ENCODE data around the gene EPC2. TPM values are rescaled to one million over a fixed set of nuclear protein-coding genes. Genes with fewer than 3 reads are reported as not detected.
A peak's percentile ranks its signal among the peaks of the same experiment; 100 is the strongest.

The EPC2 gene
- total and polyA plus RNA-seq, 5 donors from 2014 or later: 1.8 to 74.2 (median 2.7) TPM

DNA sequence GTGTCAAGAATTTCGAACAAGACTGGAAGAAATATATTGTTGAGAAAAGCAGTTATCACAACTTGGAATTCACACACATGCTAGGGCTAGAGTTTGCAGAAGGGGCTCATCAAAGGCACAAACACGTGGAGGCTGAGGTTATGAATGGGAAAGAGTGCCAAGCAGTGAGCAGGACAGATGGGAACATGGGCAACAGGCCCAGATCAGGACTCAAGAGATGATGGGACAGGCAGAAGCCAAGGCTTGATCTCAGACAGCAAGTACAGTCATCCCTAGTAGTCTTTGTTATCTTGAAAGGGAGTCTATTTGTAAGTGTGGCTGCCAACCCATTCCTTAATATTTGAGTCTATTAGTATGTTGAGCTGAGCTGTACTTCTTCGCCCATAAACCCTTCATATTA lies 22.2 kb upstream of the EPC2 start:
- Mint-ChIP-seq H3K4me3 (no peak overlapping the region), H3K9me3 (peaks cover 0 to 2% (median 0%) of the 10 kb centered on the region in 7 donors), H3K36me3 (no peaks in the 10 kb centered on the region), H3K27me3 (peaks cover 20% of the 10 kb centered on the region), H3K4me1 (peaks cover 0 to 3% (median 0%) of the 10 kb centered on the region in 4 donors), H3K27ac (no peak overlapping the region)
- Histone ChIP-seq H3K4me1 (ENCODE audit: control insufficient read depth, insufficient read depth, low read length, poor library complexity, severe bottlenecking) (no peaks in the 10 kb centered on the region), H3K27ac (ENCODE audit: insufficient read depth, low read length, poor library complexity, severe bottlenecking) (no peak overlapping the region), H3K9me3 (ENCODE audit: control insufficient read depth in 2 of 2, low read length in 2 of 2) (no peaks in the 10 kb centered on the region), H3K4me3 (ENCODE audit: low read depth, low read length) (no peak overlapping the region), H3K27me3 (ENCODE audit: control insufficient read depth, insufficient read depth, low read length) (peaks cover 5% of the 10 kb centered on the region), H3K36me3 (ENCODE audit: control insufficient read depth, insufficient read depth, low read length) (no peaks in the 10 kb centered on the region)
- ATAC-seq (ENCODE audit: low read depth in 2 of 2) (no peak), DNase-seq (no peak)

DNA sequence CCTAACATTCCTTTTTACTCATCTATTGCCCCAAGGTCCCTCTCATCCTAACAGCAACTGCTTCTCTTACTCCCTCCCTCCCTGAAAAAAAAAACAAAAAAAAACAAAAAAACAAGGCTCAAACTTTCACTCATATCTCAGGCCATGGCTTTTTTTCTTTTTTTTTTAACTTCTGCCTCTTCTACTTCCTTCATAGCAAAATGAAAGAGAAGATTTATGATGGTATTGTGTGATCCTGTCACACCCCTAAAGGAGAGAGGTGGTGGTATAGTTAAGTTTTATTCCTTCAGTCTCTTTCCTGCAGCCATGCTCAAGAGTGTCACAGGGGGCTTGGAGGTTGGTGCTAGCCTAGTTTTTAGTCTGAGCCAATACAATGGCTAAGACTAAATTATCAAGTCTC lies 21.5 kb upstream of the EPC2 start:
- no peak overlapping the region for H3K4me3 Mint-ChIP-seq
- Histone ChIP-seq H3K27me3 (ENCODE audit: control insufficient read depth, insufficient read depth, low read length) (peaks cover 4% of the 10 kb centered on the region), H3K36me3 (ENCODE audit: control insufficient read depth, insufficient read depth, low read length) (no peaks in the 10 kb centered on the region), H3K4me3 (ENCODE audit: low read depth, low read length) (no peak overlapping the region), H3K27ac (ENCODE audit: insufficient read depth, low read length, poor library complexity, severe bottlenecking) (no peak overlapping the region), H3K9me3 (ENCODE audit: control insufficient read depth in 2 of 2, low read length in 2 of 2) (no peaks in the 10 kb centered on the region), H3K4me1 (ENCODE audit: control insufficient read depth, insufficient read depth, low read length, poor library complexity, severe bottlenecking) (no peaks in the 10 kb centered on the region)
- H3K9me3 Mint-ChIP-seq: peaks cover 0 to 2% (median 0%) of the 10 kb centered on the region in 7 donors
- H3K4me1 Mint-ChIP-seq: peaks cover 0 to 3% (median 0%) of the 10 kb centered on the region in 4 donors
- DNase-seq (no peak), ATAC-seq (ENCODE audit: low read depth in 2 of 2) (no peak)
- H3K27me3 Mint-ChIP-seq: peaks cover 20% of the 10 kb centered on the region
- H3K27ac Mint-ChIP-seq: no peak overlapping the region
- H3K36me3 Mint-ChIP-seq: no peaks in the 10 kb centered on the region

DNA sequence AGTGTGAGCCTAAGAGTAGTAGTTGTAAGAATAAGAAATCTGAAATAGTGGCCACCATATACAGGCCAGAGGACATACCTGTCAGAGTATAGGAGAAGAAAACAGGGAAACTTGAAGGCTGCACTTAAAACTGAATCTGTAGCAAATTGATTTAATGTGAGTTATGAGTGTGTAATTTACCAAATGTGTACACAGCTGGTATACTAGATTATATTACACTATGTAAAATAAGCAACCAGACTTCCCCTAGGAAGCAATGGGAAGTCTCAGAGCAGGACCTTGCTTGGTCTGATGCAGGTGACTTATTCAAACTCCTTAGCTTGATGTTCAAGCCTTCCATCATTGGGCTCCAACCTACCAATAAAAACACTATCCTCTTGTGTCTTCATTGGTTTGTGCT lies 17.3 kb upstream of the EPC2 start:
- Mint-ChIP-seq H3K4me3 (no peak overlapping the region), H3K36me3 (no peaks in the 10 kb centered on the region)

DNA sequence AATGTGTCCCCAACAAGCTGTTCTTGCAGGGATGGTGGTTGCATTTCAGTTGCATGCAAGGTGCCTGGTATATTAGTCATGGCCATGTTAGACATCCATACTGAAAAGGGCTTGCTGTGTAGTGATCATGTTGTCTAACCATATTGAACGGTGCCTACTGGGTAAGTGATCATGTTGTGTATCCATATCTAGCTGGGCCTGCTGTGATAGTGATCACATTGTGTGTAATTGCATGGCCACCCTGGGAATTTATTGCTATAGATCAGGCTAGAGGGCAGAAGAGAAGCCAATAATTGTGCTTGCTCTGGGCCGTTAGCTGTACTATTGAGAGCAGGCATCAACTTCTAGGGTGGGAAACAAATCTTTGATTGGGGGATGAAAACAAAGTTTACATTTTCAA lies 9.8 kb upstream of the EPC2 start:
- Histone ChIP-seq H3K4me1 (ENCODE audit: control insufficient read depth, insufficient read depth, low read length, poor library complexity, severe bottlenecking) (no peaks in the 10 kb centered on the region), H3K4me3 (ENCODE audit: low read depth, low read length) (no peak overlapping the region), H3K9me3 (ENCODE audit: control insufficient read depth in 2 of 2, low read length in 2 of 2) (no peaks in the 10 kb centered on the region), H3K36me3 (ENCODE audit: control insufficient read depth, insufficient read depth, low read length) (no peaks in the 10 kb centered on the region), H3K27me3 (ENCODE audit: control insufficient read depth, insufficient read depth, low read length) (peaks cover 12% of the 10 kb centered on the region), H3K27ac (ENCODE audit: insufficient read depth, low read length, poor library complexity, severe bottlenecking) (no peak overlapping the region)
- no peaks in the 10 kb centered on the region for H3K4me1 Mint-ChIP-seq
- no peaks in the 10 kb centered on the region for H3K36me3 Mint-ChIP-seq
- peaks cover 60% of the 10 kb centered on the region for H3K27me3 Mint-ChIP-seq
- H3K27ac Mint-ChIP-seq: no peak overlapping the region
- ATAC-seq (ENCODE audit: low read depth in 2 of 2): no peak
- DNase-seq: no peak
- peaks cover 0 to 1% (median 0%) of the 10 kb centered on the region in 7 donors for H3K9me3 Mint-ChIP-seq
- no peak overlapping the region for H3K4me3 Mint-ChIP-seq

More for the DNA sequence above, 17.3 kb upstream of the EPC2 start:
- Mint-ChIP-seq H3K9me3 (peaks cover 0 to 2% (median 0%) of the 10 kb centered on the region in 7 donors), H3K4me1 (no peaks in the 10 kb centered on the region), H3K27ac (no peak overlapping the region), H3K27me3 (peaks cover 34% of the 10 kb centered on the region)
- Histone ChIP-seq H3K4me3 (ENCODE audit: low read depth, low read length) (no peak overlapping the region), H3K9me3 (ENCODE audit: control insufficient read depth in 2 of 2, low read length in 2 of 2) (no peaks in the 10 kb centered on the region), H3K4me1 (ENCODE audit: control insufficient read depth, insufficient read depth, low read length, poor library complexity, severe bottlenecking) (no peaks in the 10 kb centered on the region), H3K27ac (ENCODE audit: insufficient read depth, low read length, poor library complexity, severe bottlenecking) (no peak overlapping the region), H3K27me3 (ENCODE audit: control insufficient read depth, insufficient read depth, low read length) (peaks cover 4% of the 10 kb centered on the region), H3K36me3 (ENCODE audit: control insufficient read depth, insufficient read depth, low read length) (no peaks in the 10 kb centered on the region)
- DNase-seq (no peak), ATAC-seq (ENCODE audit: low read depth in 2 of 2) (no peak)

DNA sequence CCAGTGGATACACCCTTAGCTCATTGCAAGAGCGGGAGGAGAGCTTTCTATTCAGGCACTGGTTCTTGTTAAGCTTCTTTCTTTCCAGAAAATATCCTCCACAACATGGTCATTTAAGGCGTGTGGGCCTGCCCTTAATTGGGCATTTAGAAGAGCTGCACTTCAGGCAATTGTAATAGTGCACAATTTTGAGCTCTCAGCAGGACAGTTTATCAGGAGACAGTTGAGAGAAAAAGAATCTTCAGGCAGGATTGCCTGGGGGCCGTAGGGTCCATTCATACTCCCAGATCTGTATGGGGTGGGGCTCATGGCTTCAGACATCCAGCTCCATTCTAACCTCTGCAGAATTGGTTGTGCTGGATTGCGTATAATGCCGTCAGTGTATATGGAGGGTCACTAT lies 6.0 kb upstream of the EPC2 start:
- ATAC-seq (ENCODE audit: low read depth in 2 of 2): no peak
- Mint-ChIP-seq H3K36me3 (no peaks in the 10 kb centered on the region), H3K4me1 (peaks cover 0 to 8% (median 5%) of the 10 kb centered on the region in 4 donors), H3K27me3 (peaks cover 70% of the 10 kb centered on the region), H3K4me3 (no peak overlapping the region), H3K27ac (no peak overlapping the region), H3K9me3 (peaks cover 0 to 2% (median 0%) of the 10 kb centered on the region in 7 donors)
- Histone ChIP-seq H3K4me3 (ENCODE audit: low read depth, low read length) (no peak overlapping the region), H3K4me1 (ENCODE audit: control insufficient read depth, insufficient read depth, low read length, poor library complexity, severe bottlenecking) (peaks cover 6% of the 10 kb centered on the region), H3K9me3 (ENCODE audit: control insufficient read depth in 2 of 2, low read length in 2 of 2) (no peaks in the 10 kb centered on the region), H3K27me3 (ENCODE audit: control insufficient read depth, insufficient read depth, low read length) (peaks cover 25% of the 10 kb centered on the region), H3K27ac (ENCODE audit: insufficient read depth, low read length, poor library complexity, severe bottlenecking) (no peak overlapping the region), H3K36me3 (ENCODE audit: control insufficient read depth, insufficient read depth, low read length) (no peaks in the 10 kb centered on the region)
- no peak for DNase-seq

DNA sequence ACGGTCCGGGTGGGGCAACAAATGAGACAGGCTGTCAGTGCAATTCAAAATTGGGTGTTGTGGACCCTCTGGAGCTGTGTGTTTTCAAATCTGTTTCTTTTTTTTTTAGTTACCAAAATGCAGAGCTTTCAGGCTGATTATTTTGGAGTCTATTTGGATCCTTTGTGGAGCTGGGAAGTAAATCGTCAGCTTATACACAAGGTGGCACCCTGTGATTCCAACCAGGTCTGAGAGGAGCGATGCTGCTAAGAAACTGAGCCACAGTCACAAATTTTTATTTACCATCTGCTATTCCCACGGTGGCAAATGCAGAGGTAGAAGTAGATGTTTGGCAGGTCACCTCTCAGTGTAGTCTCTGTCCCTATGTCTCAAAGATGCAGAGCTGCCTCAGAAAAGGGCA lies 3.8 kb upstream of the EPC2 start:
- Mint-ChIP-seq H3K36me3 (no peaks in the 10 kb centered on the region), H3K9me3 (peaks cover 0 to 4% (median 0%) of the 10 kb centered on the region in 7 donors), H3K4me3 (peak overlapping the region in 1 of 4 donors; percentile 25), H3K4me1 (peaks cover 0 to 12% (median 9%) of the 10 kb centered on the region in 4 donors), H3K27ac (no peak overlapping the region), H3K27me3 (peaks cover 68% of the 10 kb centered on the region)
- Histone ChIP-seq H3K36me3 (ENCODE audit: control insufficient read depth, insufficient read depth, low read length) (no peaks in the 10 kb centered on the region), H3K27ac (ENCODE audit: insufficient read depth, low read length, poor library complexity, severe bottlenecking) (no peak overlapping the region), H3K9me3 (ENCODE audit: control insufficient read depth in 2 of 2, low read length in 2 of 2) (no peaks in the 10 kb centered on the region), H3K27me3 (ENCODE audit: control insufficient read depth, insufficient read depth, low read length) (peaks cover 24% of the 10 kb centered on the region), H3K4me1 (ENCODE audit: control insufficient read depth, insufficient read depth, low read length, poor library complexity, severe bottlenecking) (peaks cover 13% of the 10 kb centered on the region), H3K4me3 (ENCODE audit: low read depth, low read length) (no peak overlapping the region)
- DNase-seq (no peak), ATAC-seq (ENCODE audit: low read depth in 2 of 2) (no peak)

DNA sequence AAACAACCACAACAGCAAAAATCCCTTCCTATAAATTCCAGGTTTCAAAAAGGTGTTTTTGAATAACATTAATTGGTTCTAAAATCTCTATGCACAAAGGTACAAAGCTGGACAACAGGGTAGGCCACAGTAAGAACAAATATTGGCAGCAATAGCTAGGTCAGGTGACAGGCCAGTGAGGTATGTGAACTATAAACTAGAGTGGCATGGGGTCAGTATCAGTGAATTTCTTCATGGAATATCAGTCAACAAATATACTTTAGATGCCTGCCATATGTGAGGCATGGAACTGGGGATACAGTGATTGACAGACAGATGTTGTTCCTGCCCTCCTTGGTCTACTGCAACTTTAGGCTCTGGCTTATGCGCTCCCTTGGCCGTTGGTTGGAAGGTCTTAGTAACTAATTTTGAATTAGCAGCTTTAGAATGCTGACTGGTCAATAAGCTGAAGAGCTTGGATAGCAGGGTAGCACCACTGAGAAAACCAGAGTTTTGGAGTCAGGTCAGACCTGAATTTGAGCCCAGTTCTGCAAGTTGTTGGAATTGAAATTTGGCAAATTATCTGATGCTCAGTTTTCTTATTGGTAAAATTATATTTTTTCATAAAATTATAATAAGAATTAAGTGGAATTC lies 2.3 kb upstream of the EPC2 start:
- Histone ChIP-seq H3K9me3 (ENCODE audit: control insufficient read depth in 2 of 2, low read length in 2 of 2) (no peaks in the 10 kb centered on the region), H3K36me3 (ENCODE audit: control insufficient read depth, insufficient read depth, low read length) (no peaks in the 10 kb centered on the region), H3K4me3 (ENCODE audit: low read depth, low read length) (no peak overlapping the region), H3K27me3 (ENCODE audit: control insufficient read depth, insufficient read depth, low read length) (peaks cover 24% of the 10 kb centered on the region), H3K27ac (ENCODE audit: insufficient read depth, low read length, poor library complexity, severe bottlenecking) (no peak overlapping the region), H3K4me1 (ENCODE audit: control insufficient read depth, insufficient read depth, low read length, poor library complexity, severe bottlenecking) (peaks cover 23% of the 10 kb centered on the region)
- Mint-ChIP-seq H3K4me1 (peaks cover 5 to 24% (median 15%) of the 10 kb centered on the region in 4 donors), H3K27me3 (peaks cover 53% of the 10 kb centered on the region), H3K4me3 (peak overlapping the region in 2 of 4 donors; percentile 32 to 61), H3K27ac (no peak overlapping the region), H3K9me3 (peaks cover 0 to 4% (median 0%) of the 10 kb centered on the region in 7 donors), H3K36me3 (no peaks in the 10 kb centered on the region)
- no peak for ATAC-seq (ENCODE audit: low read depth in 2 of 2)
- DNase-seq: no peak

DNA sequence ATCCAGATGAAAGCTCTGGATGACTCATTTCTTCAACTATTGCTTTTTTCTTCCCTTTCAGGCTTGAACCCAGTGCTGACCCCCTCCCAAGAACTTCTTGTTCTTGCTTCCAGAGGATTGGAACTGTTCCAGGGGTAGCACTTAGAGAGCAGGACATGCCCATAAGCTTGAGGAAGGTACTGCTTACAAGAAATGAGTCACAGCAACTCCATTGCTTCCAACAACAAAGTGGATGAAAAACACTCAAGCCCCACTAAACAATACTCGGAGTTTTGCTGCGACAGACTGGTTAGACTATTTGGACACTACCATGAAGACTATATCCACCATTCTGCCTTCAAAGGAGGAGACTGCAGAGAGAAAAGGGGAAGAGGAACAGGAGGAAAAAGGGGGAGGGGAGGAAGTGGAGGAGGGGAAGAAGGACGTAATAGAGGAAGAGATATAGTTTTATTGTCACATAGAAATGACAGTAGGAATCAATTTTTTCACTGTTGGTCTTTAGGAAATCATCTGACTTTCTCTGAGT lies 1.6 kb upstream of the EPC2 start:
- Histone ChIP-seq H3K4me3 (ENCODE audit: low read depth, low read length) (peak overlapping the region; percentile 84), H3K27me3 (ENCODE audit: control insufficient read depth, insufficient read depth, low read length) (peaks cover 24% of the 10 kb centered on the region), H3K36me3 (ENCODE audit: control insufficient read depth, insufficient read depth, low read length) (no peaks in the 10 kb centered on the region), H3K9me3 (ENCODE audit: control insufficient read depth in 2 of 2, low read length in 2 of 2) (no peaks in the 10 kb centered on the region), H3K27ac (ENCODE audit: insufficient read depth, low read length, poor library complexity, severe bottlenecking) (no peak overlapping the region), H3K4me1 (ENCODE audit: control insufficient read depth, insufficient read depth, low read length, poor library complexity, severe bottlenecking) (peaks cover 23% of the 10 kb centered on the region)
- Mint-ChIP-seq H3K9me3 (peaks cover 0 to 4% (median 0%) of the 10 kb centered on the region in 7 donors), H3K4me3 (peak overlapping the region; percentile 89 to 99 (median 93)), H3K27me3 (peaks cover 49% of the 10 kb centered on the region), H3K4me1 (peaks cover 5 to 28% (median 18%) of the 10 kb centered on the region in 4 donors), H3K36me3 (no peaks in the 10 kb centered on the region), H3K27ac (peak overlapping the region; percentile 51 to 98 (median 97))
- ATAC-seq (ENCODE audit: low read depth in 2 of 2): no peak
- DNase-seq: no peak
